ENCODE results near the gene XCL1.

DNA sequence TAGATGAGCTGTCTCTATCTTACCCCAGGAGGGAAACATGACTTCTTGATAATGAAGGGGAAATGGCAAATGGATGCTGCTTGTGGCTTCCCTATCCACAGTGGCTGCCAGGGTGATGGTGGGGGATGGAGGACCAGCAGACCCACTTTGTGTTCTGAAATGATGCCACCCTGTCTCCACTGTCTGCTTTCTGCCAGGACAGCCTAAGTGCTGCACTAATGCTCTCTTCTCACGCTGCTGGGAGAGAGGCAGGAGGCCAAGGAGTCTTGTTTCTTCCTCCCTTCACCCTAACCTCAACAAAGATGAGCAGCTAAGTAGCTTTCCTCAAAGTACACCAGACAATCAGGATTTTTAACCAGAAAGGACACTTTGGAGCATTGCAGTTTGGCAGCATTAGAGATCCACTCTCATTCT, 36.6 kb downstream of the XCL1 start:
- TF ChIP-seq POLR2A (IDR thresholded peaks at IDR 0.05) = no peak
- TF ChIP-seq, protein P1, sequence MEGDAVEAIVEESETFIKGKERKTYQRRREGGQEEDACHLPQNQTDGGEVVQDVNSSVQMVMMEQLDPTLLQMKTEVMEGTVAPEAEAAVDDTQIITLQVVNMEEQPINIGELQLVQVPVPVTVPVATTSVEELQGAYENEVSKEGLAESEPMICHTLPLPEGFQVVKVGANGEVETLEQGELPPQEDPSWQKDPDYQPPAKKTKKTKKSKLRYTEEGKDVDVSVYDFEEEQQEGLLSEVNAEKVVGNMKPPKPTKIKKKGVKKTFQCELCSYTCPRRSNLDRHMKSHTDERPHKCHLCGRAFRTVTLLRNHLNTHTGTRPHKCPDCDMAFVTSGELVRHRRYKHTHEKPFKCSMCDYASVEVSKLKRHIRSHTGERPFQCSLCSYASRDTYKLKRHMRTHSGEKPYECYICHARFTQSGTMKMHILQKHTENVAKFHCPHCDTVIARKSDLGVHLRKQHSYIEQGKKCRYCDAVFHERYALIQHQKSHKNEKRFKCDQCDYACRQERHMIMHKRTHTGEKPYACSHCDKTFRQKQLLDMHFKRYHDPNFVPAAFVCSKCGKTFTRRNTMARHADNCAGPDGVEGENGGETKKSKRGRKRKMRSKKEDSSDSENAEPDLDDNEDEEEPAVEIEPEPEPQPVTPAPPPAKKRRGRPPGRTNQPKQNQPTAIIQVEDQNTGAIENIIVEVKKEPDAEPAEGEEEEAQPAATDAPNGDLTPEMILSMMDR (IDR thresholded peaks at IDR 0.05) = no peak

Measured in testis (tissue), 2 donors.